ENCODE results near the gene PIP5K1B. TPM values are rescaled to one million over a fixed set of nuclear protein-coding genes. Genes with fewer than 3 reads are reported as not detected.

Gene PIP5K1B
- 0.19 TPM in 1 of 2 replicates, not detected in the other for total RNA-seq (2014; rRNA removed; shearing (Covaris generic))

DNA sequence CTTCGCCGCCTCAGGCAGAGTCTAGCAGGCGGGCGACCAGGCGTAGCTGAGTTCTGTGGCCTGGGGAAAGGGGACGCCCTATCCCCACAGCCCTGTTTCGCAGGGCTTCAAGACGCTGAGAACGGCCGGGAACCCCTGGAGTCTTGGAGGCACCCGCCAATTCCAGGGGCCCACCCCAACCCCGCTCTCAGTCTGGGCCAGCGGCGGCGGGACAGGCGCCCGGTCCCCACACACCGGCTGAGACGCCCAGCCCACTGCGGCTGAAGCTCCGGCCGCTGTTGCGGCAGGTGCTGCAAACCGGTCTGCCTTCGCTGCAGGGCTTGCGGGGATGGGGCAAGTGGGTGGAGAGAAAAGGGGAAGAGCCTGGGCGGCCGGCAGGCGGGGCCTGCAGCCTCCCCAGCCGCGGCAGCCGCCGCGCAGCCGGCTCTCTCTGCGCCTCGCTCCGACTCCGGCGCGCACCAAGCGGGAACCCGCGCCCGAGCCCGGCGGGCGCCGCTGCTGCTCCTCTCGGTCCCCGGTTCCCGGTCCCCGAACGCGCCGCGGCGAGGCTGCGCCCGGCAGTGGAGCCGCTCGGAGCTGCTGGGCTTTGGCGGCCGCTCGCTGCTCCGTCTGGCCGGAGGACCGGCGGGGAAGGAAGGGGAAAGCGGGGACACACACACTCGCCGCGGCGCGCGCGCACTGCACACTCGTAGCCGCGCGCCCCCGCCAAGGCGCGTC is at the start of gene PIP5K1B:
Gene PIP5K1B (plus strand): TSS at position 427 of the 717 bp plus-strand sequence. CDS start 117,375 bp downstream, outside the sequence.

GRCh38 chr9:69014013-69014412 is 309.0 kb downstream of the PIP5K1B start, which contains the start of gene PRKACG:
PRKACG (minus strand) TSS chr9:69014113; CDS start chr9:69014092, 21 bp downstream.

GRCh38 chr9:69035438-69036308 is 330.6 kb downstream of the PIP5K1B start, which contains the start of gene FXN:
FXN (plus strand) TSS chr9:69035752; CDS start chr9:69035783, 31 bp downstream.

Small RNAs within 50 kb of the gene (small RNA-seq; reads per million reads assigned to genes)
- gene RNU6-820P = not detected

Other genes starting within 250 kb of the PIP5K1B start
- gene TMEM252, start 164.4 kb upstream of the PIP5K1B start, total RNA-seq (2014; rRNA removed; shearing (Covaris generic)) = not detected in 2 replicates